ENCODE results near the gene SLC35A2. TPM values are rescaled to one million over a fixed set of nuclear protein-coding genes. Genes with fewer than 3 reads are reported as not detected.

Gene SLC35A2
- total RNA-seq, 4 donors from 2014 or later, result 6.6 to 13.9 (median 10.0) TPM

- no peak for TF ChIP-seq CTCF (IDR thresholded peaks at IDR 0.05; ENCODE audit: low read depth)
Measured at GRCh38 chrX:48927123-48927522, 15.7 kb upstream of the SLC35A2 start.

GRCh38 chrX:48924270-48924669, 12.8 kb upstream of the SLC35A2 start:
- no peak for TF ChIP-seq CTCF (IDR thresholded peaks at IDR 0.05; ENCODE audit: low read depth)

- TF ChIP-seq CTCF (IDR thresholded peaks at IDR 0.05; ENCODE audit: low read depth), result no peak
Measured at GRCh38 chrX:48923771-48924170, 12.3 kb upstream of the SLC35A2 start.

GRCh38 chrX:48920718-48921104, 9.3 kb upstream of the SLC35A2 start:
- TF ChIP-seq CTCF (IDR thresholded peaks at IDR 0.05; ENCODE audit: low read depth), result no peak

- no peak for TF ChIP-seq CTCF (IDR thresholded peaks at IDR 0.05; ENCODE audit: low read depth)
Measured at GRCh38 chrX:48919947-48920717, 8.7 kb upstream of the SLC35A2 start.

- TF ChIP-seq CTCF (IDR thresholded peaks at IDR 0.05; ENCODE audit: low read depth), result no peak
Measured at GRCh38 chrX:48919360-48919841, 8.0 kb upstream of the SLC35A2 start.

GRCh38 chrX:48918643-48919340, 7.3 kb upstream of the SLC35A2 start, which contains the start of gene PIM2:
Gene PIM2, minus strand, starts transcription at chrX:48919024. Its CDS starts 190 bp downstream, at chrX:48918834.
- TF ChIP-seq CTCF (IDR thresholded peaks at IDR 0.05; ENCODE audit: low read depth), result no peak

Measured in subcutaneous adipose tissue (tissue), 4 donors.